AG09309 (cell line): ENCODE data around the gene HMX1.

Source experiments
- DNase-seq: peaks from one replicate; pipeline ENCODE4 v3.0.0-alpha.2; 2010; ENCODE audit warnings: low read depth
- H3K4me3 ChIP-seq: 2 replicates; pipeline ENCODE4 v1.5.1; 2011; ENCODE audit warnings: mild to moderate bottlenecking, low read depth, low read length, moderate library complexity; ENCODE audit not compliant: control insufficient read depth
- CTCF ChIP-seq: IDR thresholded peaks from 2 replicates; pipeline ENCODE4 v1.5.1; 2011; ENCODE audit warnings: mild to moderate bottlenecking, low read depth, low read length, inconsistent platforms; ENCODE audit not compliant: insufficient read depth, control insufficient read depth; ENCODE audit errors: missing control alignments

HMX1 gene

GRCh38 chr4:8880851-8881250 lies 9.2 kb upstream of the HMX1 start:
- no peak for TF ChIP-seq CTCF
- no peak overlapping the region for H3K4me3 ChIP-seq
- no peak for DNase-seq

GRCh38 chr4:8879574-8879973 lies 7.9 kb upstream of the HMX1 start:
- H3K4me3 ChIP-seq = no peak overlapping the region
- TF ChIP-seq CTCF = no peak
- no peak for DNase-seq

GRCh38 chr4:8878421-8878820 lies 6.8 kb upstream of the HMX1 start:
- DNase-seq = no peak
- no peak overlapping the region for H3K4me3 ChIP-seq
- TF ChIP-seq CTCF = no peak

- H3K4me3 ChIP-seq = no peak overlapping the region
- no peak for TF ChIP-seq CTCF
- DNase-seq = no peak
Measured at GRCh38 chr4:8877780-8878040, 6.1 kb upstream of the HMX1 start.

- DNase-seq = no peak
- TF ChIP-seq CTCF = no peak
- H3K4me3 ChIP-seq = no peak overlapping the region
Measured at GRCh38 chr4:8876982-8877779, 5.5 kb upstream of the HMX1 start.

GRCh38 chr4:8874896-8875680 lies 3.4 kb upstream of the HMX1 start:
- H3K4me3 ChIP-seq = no peak overlapping the region
- TF ChIP-seq CTCF = no peak
- no peak for DNase-seq
